ENCODE measurements around the gene TOP2A.

TOP2A gene

DNA sequence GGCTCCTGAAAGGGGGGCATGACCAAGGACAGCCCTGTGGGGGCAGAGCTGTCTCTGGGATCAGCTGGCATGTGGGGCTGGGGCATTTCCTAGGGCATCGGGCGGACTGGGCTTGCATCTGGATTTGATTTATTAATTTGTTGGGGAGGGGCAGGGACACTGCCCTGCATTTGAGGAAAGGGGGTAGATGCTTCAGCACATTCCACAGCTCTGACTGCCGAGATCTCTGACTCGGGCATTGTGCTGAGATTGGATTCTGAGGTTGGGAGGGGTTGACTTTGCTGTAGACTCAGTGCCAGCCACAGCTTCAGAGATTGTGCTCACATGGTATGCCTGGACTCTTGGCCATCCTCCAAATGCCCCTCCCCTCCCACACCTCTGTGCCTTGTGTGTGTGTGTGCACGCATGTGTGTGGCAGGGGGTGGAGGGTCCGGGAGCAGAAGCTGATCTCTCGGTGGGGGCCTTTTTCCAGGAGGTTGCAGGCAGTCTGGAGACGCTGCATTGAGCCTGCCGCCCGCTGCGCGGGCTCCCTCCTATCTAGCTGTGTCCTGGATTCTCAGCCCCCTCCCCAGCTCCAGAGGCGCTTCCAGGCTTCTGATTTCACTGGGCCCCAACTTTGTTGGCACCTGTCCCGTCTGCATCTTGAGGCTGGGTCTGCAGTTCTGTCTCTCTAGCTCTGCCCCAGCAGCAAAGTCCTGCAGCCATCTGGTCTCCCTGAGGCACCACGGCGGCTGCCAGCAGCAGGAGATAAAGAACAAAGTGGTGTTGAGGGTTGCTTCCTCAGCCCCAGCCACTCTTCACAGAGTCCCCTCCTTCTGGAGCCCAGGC lies 40.5 kb upstream of the TOP2A start:
- Histone ChIP-seq H3K4ac (ENCODE audit: low read depth, low read length) (no peak overlapping the region), H3K9ac (ENCODE audit: low read length) (no peak overlapping the region), H3K14ac (ENCODE audit: low read length) (no peak overlapping the region), H3K79me1 (ENCODE audit: low read length) (no peaks in the 10 kb centered on the region), H3K4me1 (ENCODE audit: control insufficient read depth in 1 of 2, insufficient read depth in 2 of 2, low read length in 2 of 2) (no peaks in the 10 kb centered on the region), H3K18ac (ENCODE audit: low read length) (no peak overlapping the region), H3K27ac (ENCODE audit: low read depth, low read length) (no peak overlapping the region), H2AK5ac (ENCODE audit: low read length) (no peak overlapping the region), H3K4me3 (ENCODE audit: low read depth, low read length) (no peak overlapping the region), H2BK5ac (ENCODE audit: low read depth, low read length, poor library complexity) (no peak overlapping the region), H3K79me2 (ENCODE audit: control insufficient read depth, insufficient read depth, low read length, poor library complexity) (no peaks in the 10 kb centered on the region), H3K36me3 (ENCODE audit: control insufficient read depth in 1 of 2, insufficient read depth in 2 of 2, low read length in 2 of 2) (peaks cover 18 to 21% of the 10 kb centered on the region in 2 experiments), H2AFZ (ENCODE audit: insufficient read depth, low read length, poor library complexity) (no peak overlapping the region), H3K9me3 (ENCODE audit: insufficient read depth, low read depth, low read length) (peaks cover 3% of the 10 kb centered on the region), H4K8ac (ENCODE audit: low read depth, low read length) (no peak overlapping the region), H3K4me2 (ENCODE audit: low read length) (no peak overlapping the region), H2BK12ac (ENCODE audit: low read length) (no peak overlapping the region), H3K23ac (ENCODE audit: low read length) (no peak overlapping the region), H4K91ac (ENCODE audit: low read depth, low read length) (no peak overlapping the region), H3K27me3 (ENCODE audit: insufficient read depth, low read length) (no peaks in the 10 kb centered on the region), H4K12ac (ENCODE audit: low read depth, low read length) (no peak overlapping the region), H2BK120ac (ENCODE audit: insufficient read depth, low read length, poor library complexity) (no peak overlapping the region)
- no CpG with 5 or more reads among the region's 16 CpGs for WGBS (ENCODE audit: extremely low coverage, insufficient coverage, insufficient read length)
- no peak for DNase-seq

DNA sequence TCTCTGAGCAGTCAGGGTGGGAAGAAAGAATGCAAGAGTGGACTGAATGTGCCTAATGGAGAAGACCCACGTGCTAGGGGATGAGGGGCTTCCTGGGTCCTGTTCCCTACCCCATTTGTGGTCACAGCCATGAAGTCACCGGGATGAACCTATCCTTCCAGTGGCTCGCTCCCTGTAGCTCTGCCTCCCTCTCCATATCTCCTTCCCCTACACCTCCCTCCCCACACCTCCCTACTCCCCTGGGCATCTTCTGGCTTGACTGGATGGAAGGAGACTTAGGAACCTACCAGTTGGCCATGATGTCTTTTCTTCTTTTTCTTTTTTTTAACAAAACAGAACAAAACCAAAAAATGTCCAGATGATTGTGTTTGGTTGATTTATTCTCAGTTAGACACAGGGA lies 39.7 kb upstream of the TOP2A start:
- WGBS (ENCODE audit: extremely low coverage, insufficient coverage, insufficient read length) = no CpG with 5 or more reads among the region's 3 CpGs

DNA sequence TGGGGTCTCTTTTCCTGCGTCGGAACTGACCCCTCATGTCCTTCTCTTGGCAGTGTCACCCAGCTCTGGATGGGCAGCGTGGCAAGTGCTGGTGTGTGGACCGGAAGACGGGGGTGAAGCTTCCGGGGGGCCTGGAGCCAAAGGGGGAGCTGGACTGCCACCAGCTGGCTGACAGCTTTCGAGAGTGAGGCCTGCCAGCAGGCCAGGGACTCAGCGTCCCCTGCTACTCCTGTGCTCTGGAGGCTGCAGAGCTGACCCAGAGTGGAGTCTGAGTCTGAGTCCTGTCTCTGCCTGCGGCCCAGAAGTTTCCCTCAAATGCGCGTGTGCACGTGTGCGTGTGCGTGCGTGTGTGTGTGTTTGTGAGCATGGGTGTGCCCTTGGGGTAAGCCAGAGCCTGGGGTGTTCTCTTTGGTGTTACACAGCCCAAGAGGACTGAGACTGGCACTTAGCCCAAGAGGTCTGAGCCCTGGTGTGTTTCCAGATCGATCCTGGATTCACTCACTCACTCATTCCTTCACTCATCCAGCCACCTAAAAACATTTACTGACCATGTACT lies 38.8 kb upstream of the TOP2A start:
- no CpG with 5 or more reads among the region's 16 CpGs for WGBS (ENCODE audit: extremely low coverage, insufficient coverage, insufficient read length)
- H4K91ac ChIP-seq (ENCODE audit: low read depth, low read length) = no peak overlapping the region
- H2BK120ac ChIP-seq (ENCODE audit: insufficient read depth, low read length, poor library complexity) = no peak overlapping the region
- H3K23ac ChIP-seq (ENCODE audit: low read length) = no peak overlapping the region
- no peak for DNase-seq
- H2BK5ac ChIP-seq (ENCODE audit: low read depth, low read length, poor library complexity) = no peak overlapping the region
- H3K79me2 ChIP-seq (ENCODE audit: control insufficient read depth, insufficient read depth, low read length, poor library complexity) = no peaks in the 10 kb centered on the region
- no peak overlapping the region for H3K27ac ChIP-seq (ENCODE audit: low read depth, low read length)
- no peak overlapping the region for H3K18ac ChIP-seq (ENCODE audit: low read length)
- no peak overlapping the region for H3K14ac ChIP-seq (ENCODE audit: low read length)
- no peak overlapping the region for H3K4me3 ChIP-seq (ENCODE audit: low read depth, low read length)
- H4K12ac ChIP-seq (ENCODE audit: low read depth, low read length) = no peak overlapping the region
- peaks cover 5% of the 10 kb centered on the region for H3K9me3 ChIP-seq (ENCODE audit: insufficient read depth, low read depth, low read length)
- no peak overlapping the region for H3K9ac ChIP-seq (ENCODE audit: low read length)
- H3K79me1 ChIP-seq (ENCODE audit: low read length) = no peaks in the 10 kb centered on the region
- H4K8ac ChIP-seq (ENCODE audit: low read depth, low read length) = no peak overlapping the region
- H3K4ac ChIP-seq (ENCODE audit: low read depth, low read length) = no peak overlapping the region
- H2AFZ ChIP-seq (ENCODE audit: insufficient read depth, low read length, poor library complexity) = no peak overlapping the region
- no peak overlapping the region for H2BK12ac ChIP-seq (ENCODE audit: low read length)
- peaks cover 20 to 25% of the 10 kb centered on the region in 2 experiments for H3K36me3 ChIP-seq (ENCODE audit: control insufficient read depth in 1 of 2, insufficient read depth in 2 of 2, low read length in 2 of 2)
- no peaks in the 10 kb centered on the region for H3K4me1 ChIP-seq (ENCODE audit: control insufficient read depth in 1 of 2, insufficient read depth in 2 of 2, low read length in 2 of 2)
- H3K27me3 ChIP-seq (ENCODE audit: insufficient read depth, low read length) = no peaks in the 10 kb centered on the region
- no peak overlapping the region for H3K4me2 ChIP-seq (ENCODE audit: low read length)
- H2AK5ac ChIP-seq (ENCODE audit: low read length) = no peak overlapping the region

More for the DNA sequence above, 39.7 kb upstream of the TOP2A start:
- Histone ChIP-seq H3K79me1 (ENCODE audit: low read length) (no peaks in the 10 kb centered on the region), H2AFZ (ENCODE audit: insufficient read depth, low read length, poor library complexity) (no peak overlapping the region), H2BK12ac (ENCODE audit: low read length) (no peak overlapping the region), H3K79me2 (ENCODE audit: control insufficient read depth, insufficient read depth, low read length, poor library complexity) (no peaks in the 10 kb centered on the region), H3K36me3 (ENCODE audit: control insufficient read depth in 1 of 2, insufficient read depth in 2 of 2, low read length in 2 of 2) (peaks cover 20 to 25% of the 10 kb centered on the region in 2 experiments), H4K8ac (ENCODE audit: low read depth, low read length) (no peak overlapping the region), H2AK5ac (ENCODE audit: low read length) (no peak overlapping the region), H3K9ac (ENCODE audit: low read length) (no peak overlapping the region), H4K12ac (ENCODE audit: low read depth, low read length) (no peak overlapping the region), H2BK120ac (ENCODE audit: insufficient read depth, low read length, poor library complexity) (no peak overlapping the region), H3K27me3 (ENCODE audit: insufficient read depth, low read length) (no peaks in the 10 kb centered on the region), H3K9me3 (ENCODE audit: insufficient read depth, low read depth, low read length) (peaks cover 3% of the 10 kb centered on the region), H3K18ac (ENCODE audit: low read length) (no peak overlapping the region), H3K27ac (ENCODE audit: low read depth, low read length) (no peak overlapping the region), H3K4me1 (ENCODE audit: control insufficient read depth in 1 of 2, insufficient read depth in 2 of 2, low read length in 2 of 2) (no peaks in the 10 kb centered on the region), H2BK5ac (ENCODE audit: low read depth, low read length, poor library complexity) (no peak overlapping the region), H3K23ac (ENCODE audit: low read length) (no peak overlapping the region), H3K4ac (ENCODE audit: low read depth, low read length) (no peak overlapping the region), H3K4me2 (ENCODE audit: low read length) (no peak overlapping the region), H3K4me3 (ENCODE audit: low read depth, low read length) (no peak overlapping the region), H4K91ac (ENCODE audit: low read depth, low read length) (no peak overlapping the region), H3K14ac (ENCODE audit: low read length) (no peak overlapping the region)
- DNase-seq = no peak

DNA sequence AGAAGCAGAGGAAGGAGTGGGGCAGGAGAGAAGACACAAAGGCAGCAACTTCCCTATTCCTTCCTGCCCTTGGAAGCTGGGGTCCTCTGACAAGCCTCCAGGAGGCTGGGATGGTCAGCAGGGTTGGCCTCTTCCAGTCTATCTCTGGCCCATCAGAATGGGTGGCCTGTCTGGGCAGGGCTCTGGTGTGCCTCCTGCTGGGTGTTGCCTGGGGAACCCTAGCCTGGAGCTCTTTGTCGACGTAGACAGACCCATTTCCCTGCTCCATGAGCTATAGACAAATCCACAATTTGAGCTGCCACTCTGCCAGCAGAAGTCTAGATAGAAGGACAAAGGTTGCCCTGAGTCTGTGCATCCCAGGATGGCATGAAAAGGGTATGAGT lies 36.9 kb upstream of the TOP2A start:
- Histone ChIP-seq H3K36me3 (ENCODE audit: control insufficient read depth in 1 of 2, insufficient read depth in 2 of 2, low read length in 2 of 2) (peaks cover 20 to 25% of the 10 kb centered on the region in 2 experiments), H3K27me3 (ENCODE audit: insufficient read depth, low read length) (no peaks in the 10 kb centered on the region), H3K4ac (ENCODE audit: low read depth, low read length) (no peak overlapping the region), H3K9me3 (ENCODE audit: insufficient read depth, low read depth, low read length) (peaks cover 5% of the 10 kb centered on the region), H4K8ac (ENCODE audit: low read depth, low read length) (no peak overlapping the region), H2AFZ (ENCODE audit: insufficient read depth, low read length, poor library complexity) (no peak overlapping the region), H3K27ac (ENCODE audit: low read depth, low read length) (no peak overlapping the region), H3K4me2 (ENCODE audit: low read length) (no peak overlapping the region), H2AK5ac (ENCODE audit: low read length) (no peak overlapping the region), H2BK120ac (ENCODE audit: insufficient read depth, low read length, poor library complexity) (no peak overlapping the region), H3K79me2 (ENCODE audit: control insufficient read depth, insufficient read depth, low read length, poor library complexity) (no peaks in the 10 kb centered on the region), H3K4me3 (ENCODE audit: low read depth, low read length) (no peak overlapping the region), H3K18ac (ENCODE audit: low read length) (no peak overlapping the region), H2BK5ac (ENCODE audit: low read depth, low read length, poor library complexity) (no peak overlapping the region), H2BK12ac (ENCODE audit: low read length) (no peak overlapping the region), H3K14ac (ENCODE audit: low read length) (no peak overlapping the region), H4K12ac (ENCODE audit: low read depth, low read length) (no peak overlapping the region), H3K23ac (ENCODE audit: low read length) (no peak overlapping the region), H3K4me1 (ENCODE audit: control insufficient read depth in 1 of 2, insufficient read depth in 2 of 2, low read length in 2 of 2) (no peaks in the 10 kb centered on the region), H3K79me1 (ENCODE audit: low read length) (no peaks in the 10 kb centered on the region), H3K9ac (ENCODE audit: low read length) (no peak overlapping the region), H4K91ac (ENCODE audit: low read depth, low read length) (no peak overlapping the region)
- no CpG with 5 or more reads among the region's 2 CpGs for WGBS (ENCODE audit: extremely low coverage, insufficient coverage, insufficient read length)
- no peak for DNase-seq
